T-helper 1 cell (primary cell): Measurements from ENCODE around the gene HEPN1.

Experiments
- DNase-seq, 5 donors: peaks; one replicate each; pipeline ENCODE4 v3.0.0-alpha.2; 2012 to 2020

The HEPN1 gene

DNA sequence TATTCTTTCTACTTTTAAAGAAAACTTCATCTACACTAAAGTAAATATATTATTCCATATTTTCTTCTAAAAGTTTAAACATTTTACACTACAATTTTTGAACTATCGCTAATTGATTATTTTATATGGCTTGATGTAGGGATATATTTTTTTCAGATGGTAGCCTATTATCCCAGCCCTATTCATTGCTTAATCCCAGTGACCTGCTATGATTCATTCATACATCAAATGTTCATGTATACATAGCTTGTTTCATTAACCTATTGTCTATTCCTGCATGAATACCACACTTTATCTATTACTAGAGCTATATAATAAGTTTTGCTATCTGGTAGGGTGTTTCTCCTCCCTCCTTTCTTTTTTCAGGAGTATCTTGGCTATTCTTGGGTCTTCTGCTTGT, 16.4 kb upstream of the HEPN1 start:
- no peak for DNase-seq

DNA sequence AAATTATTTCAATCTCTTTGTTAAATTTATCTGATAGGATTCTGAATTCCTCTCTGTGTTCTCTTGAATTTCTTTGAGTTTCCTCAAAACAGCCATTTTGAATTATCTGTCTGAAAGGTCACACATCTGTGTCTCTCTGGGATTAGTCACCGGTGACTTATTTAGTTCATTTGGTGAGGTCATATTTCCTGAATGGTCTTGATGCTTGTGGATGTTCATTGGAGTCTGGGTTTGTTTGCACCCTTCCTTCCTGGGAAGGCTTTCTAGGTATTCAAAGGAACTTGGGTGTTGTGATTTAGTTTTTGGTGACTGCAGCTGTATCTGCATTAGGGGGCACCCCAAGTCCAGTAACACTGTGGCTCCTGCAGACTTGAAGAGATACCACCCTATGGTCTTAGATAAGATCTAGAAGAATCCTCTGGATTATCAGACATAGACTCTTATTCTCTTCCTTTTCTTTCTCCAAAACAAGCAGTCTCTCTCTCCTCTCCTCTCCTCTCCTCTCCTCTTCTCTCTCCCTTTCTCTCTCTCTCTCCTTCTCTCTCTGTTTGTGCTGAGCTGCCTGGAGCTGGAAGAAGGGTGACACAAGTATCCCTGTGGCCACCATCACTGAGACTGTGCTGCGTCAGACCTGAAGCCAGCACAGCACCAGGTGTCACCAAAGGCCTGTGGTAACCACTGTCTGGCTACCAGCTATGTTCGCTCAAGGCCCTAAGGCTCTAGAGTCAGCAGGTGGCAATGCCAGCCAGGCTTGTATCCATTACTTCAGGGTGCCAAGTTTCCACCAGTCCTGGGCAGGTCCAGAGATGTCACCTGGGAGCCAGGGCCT, 3.3 kb upstream of the HEPN1 start:
- DNase-seq: no peak

DNA sequence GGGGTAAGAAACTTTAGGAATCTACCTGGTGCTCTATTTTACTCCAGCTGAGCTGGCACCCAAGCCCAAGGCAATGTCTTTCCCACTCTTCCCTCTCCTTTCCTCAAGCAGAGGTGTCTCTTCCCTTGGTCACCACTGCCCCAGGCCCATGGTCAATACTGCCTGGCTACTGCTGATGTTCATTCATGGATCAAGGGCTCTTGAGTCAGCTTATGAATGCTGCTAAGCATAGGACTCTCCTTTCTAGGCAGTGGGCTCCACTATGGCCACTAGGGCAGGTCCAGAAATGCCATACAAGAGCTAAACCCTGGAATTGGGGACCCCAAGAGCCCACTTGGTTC, 2.7 kb upstream of the HEPN1 start:
- no peak for DNase-seq

DNA sequence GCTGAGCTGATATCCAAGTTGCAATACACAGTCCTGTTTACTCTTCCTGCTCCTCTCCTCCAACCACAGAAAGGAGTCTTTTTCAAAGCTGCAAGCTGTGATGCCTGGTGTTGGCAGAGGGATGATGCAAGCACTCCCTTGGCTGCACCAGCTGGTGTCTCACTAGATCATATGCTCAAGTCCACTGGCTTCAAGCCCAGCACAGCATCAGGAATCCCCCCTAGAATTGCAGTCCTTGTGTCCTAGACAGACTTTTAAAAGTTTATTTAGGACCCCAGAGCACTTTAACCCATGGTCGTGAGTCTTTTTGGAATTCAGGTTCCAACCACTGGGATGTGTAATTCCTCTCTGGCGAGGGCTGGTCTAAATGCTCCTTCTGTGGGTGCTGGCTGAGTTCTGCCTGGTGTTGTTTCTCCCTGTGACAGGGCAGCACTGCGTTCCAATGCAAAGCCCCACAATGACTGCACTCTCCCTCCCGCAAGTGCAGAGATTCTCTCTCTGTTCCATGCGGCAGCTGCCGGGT, 1.9 kb upstream of the HEPN1 start:
- DNase-seq: no peak

DNA sequence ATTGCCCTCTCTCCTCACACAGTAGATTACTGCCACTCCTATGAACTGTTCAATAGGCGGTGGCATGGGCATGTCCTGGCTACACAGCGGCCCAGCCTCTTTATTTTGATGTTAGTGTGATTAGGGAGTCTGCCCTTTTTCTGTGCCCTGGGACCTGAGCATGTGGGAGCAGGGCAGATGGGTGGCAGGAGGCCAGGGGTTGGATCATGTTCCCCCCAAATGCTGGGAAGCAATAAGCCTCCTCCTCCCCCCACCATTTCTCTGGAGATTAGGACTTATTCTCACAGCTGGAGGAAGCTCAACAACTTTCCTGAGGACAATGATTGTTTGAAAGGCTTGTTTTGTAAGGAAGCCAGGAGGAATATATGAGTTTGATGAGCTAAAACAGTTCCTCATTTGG, 848 bp downstream of the HEPN1 start:
- DNase-seq: no peak

DNA sequence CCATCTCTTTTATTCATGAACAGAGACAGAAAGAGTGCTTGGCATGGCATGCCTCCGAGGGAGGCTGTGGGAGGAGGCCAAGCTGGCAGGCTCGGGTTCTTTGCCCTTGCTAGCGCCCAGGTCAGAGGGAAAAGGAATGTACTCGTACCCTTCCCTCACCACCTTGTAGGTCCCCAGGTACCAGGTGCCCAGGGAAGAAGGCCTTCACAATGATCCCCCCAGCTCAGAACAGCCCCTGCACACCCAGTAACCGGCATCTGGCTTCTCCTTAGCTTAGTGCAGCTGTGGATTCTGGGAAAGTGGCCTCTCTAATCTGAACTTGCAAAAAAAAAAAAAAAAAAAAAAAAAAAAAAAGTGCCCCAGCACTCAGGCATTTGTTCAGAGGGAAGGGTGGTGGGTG, 1.3 kb downstream of the HEPN1 start:
- DNase-seq: no peak

DNA sequence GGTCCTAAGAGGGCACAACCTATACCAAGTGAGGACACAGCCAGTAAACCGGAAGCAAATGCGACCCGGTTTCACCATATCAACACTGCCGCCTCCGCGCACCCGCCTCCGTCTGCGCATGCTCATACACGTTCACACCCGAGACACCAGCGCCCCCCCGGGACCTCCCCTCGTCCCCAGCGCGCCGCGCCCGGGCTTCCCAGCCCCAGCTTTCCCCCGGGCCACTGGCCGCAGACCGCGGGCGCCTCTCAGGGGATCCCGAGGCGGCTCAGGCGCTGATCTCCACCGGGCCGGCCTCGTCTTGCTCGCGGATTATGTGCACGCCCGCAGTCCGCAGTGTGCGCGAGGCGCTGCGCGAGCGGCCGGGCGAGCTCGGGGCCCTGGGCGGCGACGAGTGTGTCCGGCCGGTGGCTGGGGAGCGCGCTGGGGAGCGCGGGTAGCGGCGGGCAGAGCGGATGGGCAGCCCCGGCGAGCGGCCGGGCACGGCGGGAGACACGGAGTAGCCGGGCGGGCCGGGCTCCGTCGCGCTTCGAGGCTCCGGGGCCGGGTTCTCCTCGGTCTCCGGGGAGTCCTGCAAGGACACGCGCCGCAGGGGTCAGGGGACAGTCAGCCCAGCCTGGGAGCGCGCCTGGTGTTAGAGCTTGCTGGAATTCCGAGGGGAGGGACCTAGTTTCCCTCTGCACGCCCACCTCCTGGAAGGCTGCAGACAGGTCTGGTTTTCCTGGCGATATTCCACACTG, 2.0 kb downstream of the HEPN1 start:
- DNase-seq: peak; percentile 36 to 64 (median 58)

DNA sequence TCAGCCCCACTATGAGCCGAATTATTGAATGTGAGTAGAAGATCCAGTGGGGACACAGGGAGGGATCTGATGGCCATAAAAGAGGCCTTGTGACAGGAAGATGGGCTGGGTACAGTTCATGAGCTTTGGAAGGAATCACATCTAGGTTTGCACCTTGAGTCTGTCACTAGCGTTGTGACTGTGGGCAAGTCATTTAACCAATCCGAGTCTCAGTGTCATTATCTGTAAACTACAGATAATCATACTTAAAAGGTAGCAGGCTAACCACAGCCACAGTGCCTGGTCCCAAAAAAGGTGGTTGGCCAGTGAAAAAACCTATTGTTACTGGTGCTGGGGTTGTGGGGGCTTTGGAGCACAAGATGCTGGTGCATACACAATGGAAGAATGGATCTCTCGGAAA, 3.8 kb downstream of the HEPN1 start:
- no peak for DNase-seq

DNA sequence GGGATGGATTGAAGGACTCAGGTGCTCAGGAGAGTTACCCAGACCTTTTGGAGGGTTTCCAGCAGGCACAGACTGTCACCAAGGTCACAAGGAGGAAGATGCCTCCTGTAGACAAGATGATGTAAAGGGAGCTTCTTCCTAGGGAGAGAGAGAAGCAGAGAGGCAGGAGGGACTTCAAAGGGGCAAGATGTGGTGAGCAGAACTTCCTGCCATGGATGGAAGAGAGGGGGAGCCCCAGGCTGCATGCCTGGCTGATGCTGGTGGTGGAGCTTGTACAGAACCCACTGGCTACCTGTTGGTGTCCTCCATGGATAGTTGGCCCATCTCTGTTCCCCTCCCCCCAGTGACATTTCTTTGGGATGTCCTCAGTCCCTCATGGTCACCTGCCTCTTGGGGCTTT, 4.2 kb downstream of the HEPN1 start:
- DNase-seq: no peak

DNA sequence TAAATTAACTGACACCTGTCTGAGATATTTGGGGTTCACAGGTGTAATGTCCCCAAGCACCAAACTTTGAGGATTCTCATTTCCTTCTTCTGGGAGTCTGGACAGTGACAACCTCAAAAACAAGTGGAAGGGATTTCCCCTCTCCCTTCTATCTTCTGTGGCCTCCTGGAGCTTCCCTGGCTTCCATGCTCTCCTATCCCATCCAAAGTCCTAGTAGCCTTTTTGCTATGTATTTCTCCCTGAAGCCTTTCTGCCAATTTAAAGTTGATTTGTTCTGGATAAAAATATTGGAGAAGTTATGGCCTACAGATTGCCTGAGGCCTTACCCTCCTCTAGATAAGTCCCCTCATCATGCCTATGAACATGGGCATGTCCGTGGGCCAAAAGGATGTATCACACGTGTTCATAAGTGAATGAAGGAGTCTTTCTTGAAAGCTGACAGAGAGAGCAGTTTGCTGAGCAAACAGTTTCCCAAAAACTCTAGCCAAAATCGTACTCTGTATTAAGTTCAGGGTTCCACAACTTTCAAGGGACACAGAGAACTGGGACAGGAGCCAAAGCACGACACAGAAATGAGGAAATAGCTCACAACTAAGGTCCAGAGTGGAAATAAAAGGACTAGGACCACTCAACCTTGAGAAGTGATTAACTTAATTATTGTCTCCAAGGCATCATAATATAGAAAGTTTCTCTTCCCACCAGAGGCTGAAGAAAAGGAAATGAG, 10.1 kb downstream of the HEPN1 start:
- no peak for DNase-seq

DNA sequence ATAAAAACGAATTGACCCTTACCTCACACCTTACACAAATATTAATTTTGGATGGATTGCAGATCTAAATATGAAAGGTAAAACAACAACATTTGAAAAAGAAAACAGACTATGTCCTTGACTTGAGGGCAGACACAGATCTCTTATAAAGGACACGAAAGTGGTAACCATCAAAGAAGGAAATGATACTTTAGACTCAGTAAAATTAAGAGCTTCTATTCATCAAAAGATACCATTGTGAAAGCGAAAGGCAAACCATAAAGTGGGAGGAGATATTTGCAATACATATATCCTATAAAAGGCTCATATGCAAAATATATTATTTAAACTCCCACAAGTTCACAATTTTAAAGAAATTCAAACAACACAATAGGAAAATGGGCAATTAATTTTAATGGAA, 11.7 kb downstream of the HEPN1 start:
- no peak for DNase-seq

DNA sequence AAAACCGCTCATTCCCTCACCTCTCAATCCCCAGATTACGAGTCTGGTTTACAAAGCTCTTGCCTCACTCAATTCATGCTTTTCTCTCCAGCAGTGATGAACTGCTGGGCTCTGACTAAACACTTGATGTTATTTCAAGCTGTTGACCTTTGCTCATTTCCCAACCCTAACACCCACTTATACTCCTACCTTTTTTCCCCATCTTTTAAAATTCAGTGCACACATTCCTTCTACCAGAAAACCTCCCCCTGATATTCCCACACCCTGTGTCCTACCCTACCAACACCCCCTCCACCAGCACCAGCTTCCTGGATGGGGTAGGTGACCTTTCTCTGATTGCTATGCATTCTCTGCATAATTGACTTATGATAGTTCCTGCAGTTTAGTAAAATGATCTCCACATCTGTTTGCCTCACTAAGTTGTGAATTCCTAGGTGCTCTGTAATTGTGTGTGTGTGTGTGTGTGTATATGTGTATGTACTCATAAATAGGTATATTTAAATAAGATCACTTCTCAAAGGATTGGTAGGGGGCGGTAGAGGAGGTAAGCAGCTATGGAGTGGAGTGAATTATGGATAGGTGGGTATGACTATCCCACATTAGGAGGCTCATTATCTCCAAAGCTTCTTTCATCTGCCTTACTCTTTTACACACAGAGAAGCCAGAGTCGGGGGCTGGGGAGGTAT, 16.0 kb downstream of the HEPN1 start:
- DNase-seq: no peak

DNA sequence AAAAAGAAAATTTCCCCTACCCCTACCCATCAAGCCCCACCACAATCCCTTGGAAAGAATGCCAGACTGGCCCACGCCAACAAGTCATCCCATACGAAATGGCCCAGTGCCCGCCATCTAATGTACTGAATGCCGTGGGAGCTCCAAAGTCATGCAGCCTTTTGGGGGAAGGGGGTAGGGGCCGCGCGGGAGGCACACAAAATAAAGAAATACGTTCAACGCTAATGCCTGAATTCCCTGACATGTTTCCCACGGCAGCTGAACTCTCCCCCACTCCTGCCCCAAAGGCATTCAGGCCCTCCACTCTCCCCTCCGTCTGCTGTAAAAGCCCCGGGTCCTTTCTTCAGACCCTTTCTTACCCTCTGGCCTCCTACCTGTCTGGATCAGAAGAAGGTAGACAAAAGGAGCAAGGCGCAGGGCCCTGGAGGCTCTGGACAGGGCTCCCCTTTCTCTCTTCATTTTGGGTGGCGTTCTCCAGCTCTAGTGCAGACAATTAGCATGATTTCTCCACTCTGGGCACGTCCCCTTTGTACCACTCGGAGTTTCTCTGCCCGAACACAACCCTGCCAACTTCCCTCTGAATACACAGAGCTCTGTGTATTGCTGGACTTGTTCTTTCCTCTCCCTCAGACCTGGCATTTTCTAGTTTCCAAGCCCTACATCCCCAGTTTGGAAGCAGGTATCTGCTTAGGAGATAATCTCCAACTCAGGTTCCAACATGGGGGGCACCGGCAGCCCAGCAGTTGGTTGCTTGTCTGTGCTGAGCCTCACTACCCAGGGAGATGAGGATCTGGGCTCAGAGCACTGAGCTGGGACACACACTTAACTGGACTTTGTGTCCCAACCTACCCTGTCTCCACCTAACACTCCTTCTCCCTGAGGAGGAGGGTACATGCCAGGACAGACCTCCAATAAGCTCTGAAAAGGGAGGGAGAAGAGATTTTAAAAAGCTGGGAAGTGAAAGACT, 16.8 kb downstream of the HEPN1 start, which contains the start of gene HEPACAM:
TSS of gene HEPACAM (minus strand) at position 500 of the 967 bp plus-strand sequence. CDS start at position 459, 41 bp downstream.
- no peak for DNase-seq

DNA sequence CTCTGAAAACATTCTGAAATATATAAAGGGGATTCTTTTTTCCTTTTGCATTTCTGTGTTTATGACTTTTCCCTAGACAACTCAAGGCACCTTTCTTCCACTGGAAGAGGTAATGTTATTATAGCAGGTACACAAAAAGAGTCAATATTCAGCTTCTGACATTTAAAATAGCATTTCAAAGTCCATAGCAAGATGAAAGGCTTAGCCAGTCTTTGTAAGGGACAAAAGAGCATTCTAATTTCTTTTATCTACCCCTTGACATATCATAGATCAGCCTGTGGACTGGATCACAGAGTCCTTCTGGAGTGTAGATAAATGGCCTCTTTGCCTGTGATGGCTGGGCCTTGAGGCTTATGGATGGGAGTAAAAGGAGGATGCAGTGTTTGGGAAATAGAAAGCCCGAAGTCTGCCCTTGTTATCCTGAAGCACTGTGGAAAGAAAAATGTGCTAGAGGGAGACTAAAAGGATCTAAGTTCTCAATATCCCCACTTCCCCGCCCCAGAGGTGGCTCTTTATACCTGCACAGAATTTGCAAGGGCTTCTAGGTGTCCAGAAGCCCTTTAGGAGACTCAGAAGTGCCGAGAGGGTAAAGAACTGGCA, 18.4 kb downstream of the HEPN1 start:
- DNase-seq: no peak

DNA sequence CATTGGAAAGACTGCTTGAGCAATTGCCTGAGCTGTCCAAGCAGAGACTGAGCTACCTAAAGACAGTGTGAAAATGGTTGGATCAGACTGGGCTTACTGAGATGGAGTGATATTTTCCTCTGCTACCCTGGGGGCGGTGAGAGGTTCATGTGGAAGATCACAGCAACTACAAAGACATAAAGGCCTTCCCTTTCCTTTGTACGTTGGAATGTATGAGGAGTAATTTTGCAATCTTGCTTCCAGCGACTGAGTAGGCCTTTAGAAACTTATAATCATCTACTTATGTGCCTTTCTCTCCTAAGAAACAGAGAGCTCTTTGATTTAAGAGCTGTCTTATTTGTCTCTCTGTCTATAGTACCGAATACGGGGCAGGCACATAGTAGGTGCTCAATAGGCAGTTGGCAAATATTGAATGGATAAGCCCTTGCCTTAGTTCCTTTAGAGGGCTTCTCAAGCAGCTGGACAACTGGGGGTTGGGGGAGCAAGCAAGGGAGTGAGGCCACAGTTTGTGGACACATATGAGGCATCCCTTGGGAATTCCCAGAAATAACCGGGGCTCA, 19.2 kb downstream of the HEPN1 start:
- DNase-seq: no peak

DNA sequence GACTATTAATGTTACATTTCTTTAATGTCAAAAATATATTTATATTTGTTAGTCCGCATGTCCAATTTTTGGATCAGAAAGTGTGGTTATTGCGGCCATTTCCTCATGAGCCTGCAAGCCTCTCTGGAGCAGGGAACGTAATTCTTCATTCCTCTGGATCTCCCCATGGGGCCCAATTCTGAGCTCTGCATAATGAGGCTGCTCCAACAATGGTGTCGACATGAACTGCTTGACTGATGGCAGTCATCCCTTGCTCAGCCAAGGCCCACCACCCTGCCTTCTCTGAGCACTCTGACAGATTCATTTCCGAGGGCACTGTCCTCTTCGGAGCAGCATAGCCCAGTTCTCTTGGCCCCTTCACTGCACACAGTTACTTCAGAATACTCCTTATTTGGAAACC, 19.9 kb downstream of the HEPN1 start:
- DNase-seq: no peak

DNA sequence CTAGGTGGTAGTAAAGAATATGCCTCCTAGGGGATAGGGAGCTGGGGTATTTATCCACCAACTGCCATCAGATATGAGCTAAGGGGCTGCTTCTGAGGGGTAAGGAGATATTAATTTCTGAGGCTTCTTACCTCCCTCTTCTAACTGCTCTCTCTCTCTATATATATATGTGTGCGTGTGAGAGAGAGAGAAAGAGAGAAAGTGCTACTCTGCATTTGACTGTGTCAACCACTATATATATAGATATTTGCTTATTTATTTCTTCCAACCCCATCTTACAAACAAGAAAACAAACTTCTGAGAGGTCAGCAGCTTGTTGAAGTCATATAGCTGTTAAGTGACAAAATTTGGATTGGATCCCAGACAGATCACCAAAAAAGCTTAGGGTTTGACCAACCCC, 22.7 kb downstream of the HEPN1 start:
- DNase-seq: no peak

DNA sequence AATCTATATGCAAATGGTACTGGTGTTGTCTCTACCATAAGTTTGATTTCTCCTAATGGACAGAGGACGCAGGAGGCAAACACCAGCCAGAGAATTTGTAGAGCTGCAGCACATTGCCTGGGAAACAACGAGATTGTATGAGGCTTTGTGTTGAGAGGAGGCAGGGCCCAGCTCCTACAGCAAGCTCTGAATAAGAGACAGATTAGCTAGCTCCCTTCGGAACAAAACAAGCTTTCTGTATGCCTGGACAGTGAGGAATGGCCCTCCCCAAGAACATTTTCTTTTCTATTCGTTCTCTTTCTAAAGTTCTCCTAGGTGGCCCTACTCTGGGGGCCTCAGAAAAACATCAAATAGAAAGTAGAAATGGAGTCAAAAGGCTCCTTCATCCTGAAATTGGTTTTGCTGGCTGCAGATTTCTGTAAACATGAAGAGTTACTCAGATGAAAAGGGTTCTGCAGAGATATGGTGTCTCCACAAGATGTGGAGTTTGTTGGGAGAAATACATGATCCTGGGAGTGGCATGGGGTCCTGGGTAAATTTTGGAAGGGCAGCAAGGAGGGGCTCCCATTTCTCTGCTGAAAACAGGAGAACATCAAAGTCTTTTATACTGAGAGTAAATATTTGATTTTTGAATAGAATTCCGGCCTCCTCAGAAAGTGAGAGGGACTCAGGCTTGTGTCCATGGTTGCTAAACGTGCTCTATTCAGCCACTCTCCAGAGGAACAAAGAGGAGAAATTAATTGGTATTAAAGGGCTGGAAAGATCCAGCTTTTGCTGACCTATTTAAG, 23.6 kb downstream of the HEPN1 start:
- no peak for DNase-seq

DNA sequence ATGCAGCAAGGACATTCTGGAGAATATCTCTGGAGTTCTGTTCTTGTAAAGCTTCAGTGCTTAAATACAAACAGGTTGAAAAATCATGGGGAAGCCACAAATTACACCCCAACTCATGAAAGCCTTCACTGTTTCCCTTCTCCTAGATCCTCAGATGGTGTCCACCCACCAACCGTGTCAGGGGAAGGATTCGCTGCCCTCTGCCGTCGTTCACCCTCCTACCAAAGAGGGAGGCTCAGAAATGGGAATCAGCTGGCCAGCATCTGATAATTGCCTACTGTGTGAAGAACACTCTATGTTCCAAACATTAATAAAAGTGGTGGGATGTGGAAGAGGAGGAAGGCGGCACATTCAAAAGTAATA, 24.2 kb downstream of the HEPN1 start:
- no peak for DNase-seq

DNA sequence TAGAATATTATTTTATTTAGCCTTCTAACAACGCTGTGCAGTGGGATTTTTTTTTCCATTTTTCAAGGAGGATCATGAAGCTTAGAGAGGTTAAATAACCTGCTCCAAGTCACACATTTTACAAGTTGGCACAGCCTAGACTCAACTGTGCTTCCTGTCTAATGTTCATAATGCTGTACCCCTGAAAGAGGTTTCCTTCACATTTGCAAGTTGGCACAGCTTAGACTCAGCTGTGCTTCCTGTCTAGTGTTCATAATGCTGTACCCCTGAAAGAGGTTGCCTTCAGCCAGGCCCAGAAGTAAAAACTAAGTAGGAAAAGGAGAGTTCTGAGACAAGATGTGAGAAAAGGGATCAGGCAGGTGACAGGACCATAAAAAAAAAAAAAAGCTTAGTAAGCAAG, 24.7 kb downstream of the HEPN1 start:
- no peak for DNase-seq
